RWPE2 (cell line): Measurements from ENCODE around the gene MSMB.
A peak's percentile ranks its signal among the peaks of the same experiment; 100 is the strongest.

Experiments
- ATAC-seq: fragments of 200-7000 bp; cut with Tn5 transposase; 3 replicates; pipeline ENCODE4 v1.9.1; 2021; ENCODE audit warnings: low read depth
- DNase-seq: peaks from one replicate; pipeline ENCODE4 v3.0.0-alpha.2; 2020; ENCODE audit warnings: low spot score
- H3K27ac ChIP-seq: fragments of 450-650 bp; 2 replicates; pipeline ENCODE4 v1.5.1; 2017; ENCODE audit warnings: mild to moderate bottlenecking; ENCODE audit not compliant: poor library complexity, severe bottlenecking
- H3K27me3 ChIP-seq: fragments of 250-450 bp; sonication (Bioruptor Pico); 2 replicates; pipeline ENCODE4 v1.5.1; 2021; ENCODE audit warnings: mild to moderate bottlenecking, moderate library complexity; ENCODE audit not compliant: insufficient read depth, poor library complexity, severe bottlenecking
- H3K36me3 ChIP-seq: fragments of 250-450 bp; sonication (Bioruptor Pico); 2 replicates; pipeline ENCODE4 v1.5.1; 2020; ENCODE audit warnings: low read depth, mild to moderate bottlenecking, moderate library complexity
- H3K4me1 ChIP-seq: fragments of 250-450 bp; sonication (Bioruptor Pico); 2 replicates; pipeline ENCODE4 v1.5.1; 2021; ENCODE audit warnings: mild to moderate bottlenecking, moderate library complexity; ENCODE audit not compliant: insufficient read depth, poor library complexity, severe bottlenecking
- H3K4me3 ChIP-seq: fragments of 250-450 bp; sonication (Bioruptor Pico); 2 replicates; pipeline ENCODE4 v1.5.1; 2021; ENCODE audit warnings: mild to moderate bottlenecking, moderate library complexity; ENCODE audit not compliant: severe bottlenecking
- H3K9me3 ChIP-seq: fragments of 250-450 bp; sonication (Bioruptor Pico); 2 replicates; pipeline ENCODE4 v1.5.1; 2021; ENCODE audit warnings: mild to moderate bottlenecking, moderate library complexity; ENCODE audit not compliant: severe bottlenecking
- CTCF ChIP-seq: fragments of 450-650 bp; IDR thresholded peaks from one replicate; pipeline ENCODE4 v1.5.1; 2017; ENCODE audit warnings: mild to moderate bottlenecking, moderate library complexity; ENCODE audit not compliant: poor library complexity, severe bottlenecking

Gene MSMB

GRCh38 chr10:46016190-46016589 lies 29.9 kb downstream of the MSMB start:
- Histone ChIP-seq H3K27me3 (no peaks in the 10 kb centered on the region), H3K4me1 (peaks cover 2% of the 10 kb centered on the region), H3K9me3 (no peaks in the 10 kb centered on the region), H3K36me3 (peaks cover 58% of the 10 kb centered on the region), H3K27ac (no peak overlapping the region), H3K4me3 (no peak overlapping the region)
- ATAC-seq (no peak), DNase-seq (no peak)
- no peak for TF ChIP-seq CTCF

- no peak for TF ChIP-seq CTCF
- H3K27me3 ChIP-seq: no peaks in the 10 kb centered on the region
- H3K36me3 ChIP-seq: peaks cover 69% of the 10 kb centered on the region
- no peak overlapping the region for H3K27ac ChIP-seq
- no peaks in the 10 kb centered on the region for H3K4me1 ChIP-seq
- DNase-seq (no peak), ATAC-seq (no peak)
- H3K9me3 ChIP-seq: no peaks in the 10 kb centered on the region
- no peak overlapping the region for H3K4me3 ChIP-seq
These were observed 31.2 kb downstream of the MSMB start for GRCh38 chr10:46014683-46015405.

GRCh38 chr10:46014206-46014605 lies 31.9 kb downstream of the MSMB start:
- no peak for TF ChIP-seq CTCF
- Histone ChIP-seq H3K27ac (no peak overlapping the region), H3K4me1 (no peaks in the 10 kb centered on the region), H3K9me3 (no peaks in the 10 kb centered on the region), H3K36me3 (peaks cover 76% of the 10 kb centered on the region), H3K4me3 (no peak overlapping the region), H3K27me3 (no peaks in the 10 kb centered on the region)
- ATAC-seq: no peak
- DNase-seq: no peak

- no peaks in the 10 kb centered on the region for H3K9me3 ChIP-seq
- ATAC-seq (no peak), DNase-seq (no peak)
- no peak for TF ChIP-seq CTCF
- H3K4me3 ChIP-seq: no peak overlapping the region
- peaks cover 90% of the 10 kb centered on the region for H3K36me3 ChIP-seq
- H3K27ac ChIP-seq: no peak overlapping the region
- H3K4me1 ChIP-seq: no peaks in the 10 kb centered on the region
- H3K27me3 ChIP-seq: no peaks in the 10 kb centered on the region
These were observed 33.3 kb downstream of the MSMB start for GRCh38 chr10:46012746-46013145.

- ATAC-seq (peak; percentile 72), DNase-seq (no peak)
- no peak overlapping the region for H3K4me3 ChIP-seq
- H3K27ac ChIP-seq: peak overlapping the region; percentile 3
- no peaks in the 10 kb centered on the region for H3K27me3 ChIP-seq
- H3K9me3 ChIP-seq: no peaks in the 10 kb centered on the region
- peaks cover 2% of the 10 kb centered on the region for H3K4me1 ChIP-seq
- peaks cover 90% of the 10 kb centered on the region for H3K36me3 ChIP-seq
- no peak for TF ChIP-seq CTCF
These were observed 39.9 kb downstream of the MSMB start for GRCh38 chr10:46006219-46006618.
